GM23338 (cell line): Measurements from ENCODE around the gene BNIP2. TPM values are rescaled to one million over a fixed set of nuclear protein-coding genes. Genes with fewer than 3 reads are reported as not detected.

Source experiments
- ATAC-seq: fragments of 200-7000 bp; cut with Tn5 transposase; 3 replicates; pipeline ENCODE4 v1.9.1; 2020
- DNase-seq: peaks from one replicate; pipeline ENCODE4 v3.0.0-alpha.2; 2015; ENCODE audit warnings: low spot score
- H2AFZ ChIP-seq: fragments of 200-600 bp; sonication (generic); 2 replicates; pipeline ENCODE4 v1.8.0; 2016; ENCODE audit warnings: antibody characterized with exemption, mild to moderate bottlenecking, moderate library complexity
- H3F3A ChIP-seq: fragments of 200-600 bp; sonication (generic); replicated peaks from 2 replicates; pipeline ENCODE4 v1.8.0; 2017; ENCODE audit warnings: antibody characterized with exemption, mixed run types, low read depth
- H3K27ac ChIP-seq: fragments of 200-600 bp; sonication (generic); 2 replicates; pipeline ENCODE4 v1.6.1; 2016; ENCODE audit warnings: low read depth
- H3K27me3 ChIP-seq: fragments of 200-600 bp; sonication (generic); 2 replicates; pipeline ENCODE4 v1.8.0; 2016; ENCODE audit warnings: mild to moderate bottlenecking, mixed run types, moderate library complexity; ENCODE audit not compliant: insufficient read depth
- H3K36me3 ChIP-seq: fragments of 200-600 bp; sonication (generic); 2 replicates; pipeline ENCODE4 v1.8.0; 2016; ENCODE audit warnings: mild to moderate bottlenecking; ENCODE audit not compliant: insufficient read depth
- H3K4me1 ChIP-seq: fragments of 200-600 bp; sonication (generic); 2 replicates; pipeline ENCODE4 v1.8.0; 2016; ENCODE audit warnings: mild to moderate bottlenecking, moderate library complexity; ENCODE audit not compliant: insufficient read depth
- H3K4me2 ChIP-seq: fragments of 200-600 bp; sonication (generic); 2 replicates; pipeline ENCODE4 v1.7.1; 2017; ENCODE audit warnings: mixed run types
- H3K4me3 ChIP-seq: fragments of 200-600 bp; sonication (generic); 2 replicates; pipeline ENCODE4 v1.6.1; 2016; ENCODE audit warnings: mixed run types
- H3K79me2 ChIP-seq: fragments of 200-600 bp; sonication (generic); replicated peaks from 2 replicates; pipeline ENCODE4 v1.8.0; 2017; ENCODE audit warnings: mild to moderate bottlenecking; ENCODE audit not compliant: insufficient read depth
- H3K9me2 ChIP-seq: fragments of 200-600 bp; sonication (generic); 2 replicates; pipeline ENCODE4 v1.8.0; 2017; ENCODE audit not compliant: insufficient read depth
- H4K20me1 ChIP-seq: fragments of 200-600 bp; sonication (generic); replicated peaks from 2 replicates; pipeline ENCODE4 v1.8.0; 2017; ENCODE audit warnings: mild to moderate bottlenecking; ENCODE audit not compliant: insufficient read depth
- H3K27ac Mint-ChIP-seq: 2 replicates; pipeline ENCODE4 v1.8.0; 2020; ENCODE audit warnings: inconsistent platforms, mild to moderate bottlenecking, moderate library complexity, mixed read lengths
- H3K27me3 Mint-ChIP-seq: 3 replicates; pipeline ENCODE4 v1.8.0; 2022; ENCODE audit warnings: low read depth, mild to moderate bottlenecking, moderate library complexity, mixed read lengths, inconsistent platforms; ENCODE audit not compliant: insufficient read depth, poor library complexity
- H3K36me3 Mint-ChIP-seq: 3 replicates; pipeline ENCODE4 v1.8.0; 2021; ENCODE audit warnings: low read depth, mild to moderate bottlenecking, inconsistent platforms, moderate library complexity, mixed read lengths
- H3K4me1 Mint-ChIP-seq: 3 replicates; pipeline ENCODE4 v1.8.0; 2020; ENCODE audit warnings: mild to moderate bottlenecking, inconsistent platforms, mixed read lengths
- H3K4me3 Mint-ChIP-seq: 3 replicates; pipeline ENCODE4 v1.8.0; 2021; ENCODE audit warnings: moderate library complexity, mild to moderate bottlenecking, inconsistent platforms, mixed read lengths
- H3K9me3 Mint-ChIP-seq: 3 replicates; pipeline ENCODE4 v1.8.0; 2020; ENCODE audit warnings: moderate library complexity, mild to moderate bottlenecking, inconsistent platforms, mixed read lengths
- CREB1 ChIP-seq: fragments of 250-450 bp; sonication (Bioruptor Pico); IDR thresholded peaks from 2 replicates; pipeline ENCODE4 v1.5.0; 2020; ENCODE audit warnings: low read depth, mild to moderate bottlenecking, moderate library complexity
- CTCF ChIP-seq, 2 experiments: fragments of 200-600 bp in 1 of 2; sonication (generic) in 1 of 2; conservative IDR thresholded peaks; 2 replicates each; pipeline versions ENCODE4 v1.5.1 to v1.6.1; 2016 to 2017; ENCODE audit warnings: antibody characterized with exemption in 2 of 2, low read depth in 2 of 2, mild to moderate bottlenecking in 2 of 2, moderate library complexity in 1 of 2
- ETS1 ChIP-seq: IDR thresholded peaks from 2 replicates; pipeline ENCODE4 v1.6.1; 2016; ENCODE audit warnings: antibody characterized with exemption
- EZH2 ChIP-seq: fragments of 200-600 bp; sonication (generic); IDR thresholded peaks from one replicate; pipeline ENCODE4 v1.8.0; 2017; ENCODE audit warnings: antibody characterized with exemption, mild to moderate bottlenecking, low read depth; ENCODE audit not compliant: unreplicated experiment
- EZH2phosphoT487 ChIP-seq: fragments of 200-600 bp; sonication (generic); IDR thresholded peaks from one replicate; pipeline ENCODE4 v1.8.1; 2018; ENCODE audit warnings: antibody characterized with exemption; ENCODE audit not compliant: unreplicated experiment
- JUNB ChIP-seq: IDR thresholded peaks from one replicate; pipeline ENCODE4 v1.6.1; 2016; ENCODE audit warnings: antibody characterized with exemption; ENCODE audit not compliant: unreplicated experiment
- NANOG ChIP-seq: IDR thresholded peaks from 2 replicates; pipeline ENCODE4 v1.6.1; 2016; ENCODE audit warnings: antibody characterized with exemption, borderline replicate concordance
- POLR2AphosphoS5 ChIP-seq: IDR thresholded peaks from 2 replicates; pipeline ENCODE4 v1.6.1; 2016; ENCODE audit warnings: antibody characterized with exemption, low read depth
- REST ChIP-seq: IDR thresholded peaks from one replicate; pipeline ENCODE4 v1.6.1; 2018; ENCODE audit warnings: antibody characterized with exemption; ENCODE audit not compliant: unreplicated experiment
- STAT1 ChIP-seq: IDR thresholded peaks from one replicate; pipeline ENCODE4 v1.6.1; 2016; ENCODE audit warnings: antibody characterized with exemption; ENCODE audit not compliant: unreplicated experiment
- ZNF114 ChIP-seq: fragments of 250-450 bp; sonication (Bioruptor Pico); IDR thresholded peaks from 2 replicates; pipeline ENCODE4 v1.5.0; 2020; ENCODE audit warnings: mild to moderate bottlenecking, moderate library complexity
- ZNF331 ChIP-seq: fragments of 250-450 bp; sonication (Bioruptor Pico); IDR thresholded peaks from 2 replicates; pipeline ENCODE4 v1.5.0; 2020; ENCODE audit warnings: low read depth, mild to moderate bottlenecking, moderate library complexity
- ZNF462 ChIP-seq: fragments of 250-450 bp; sonication (Bioruptor Pico); IDR thresholded peaks from 2 replicates; pipeline ENCODE4 v1.5.0; 2020; ENCODE audit warnings: mild to moderate bottlenecking, moderate library complexity
- polyA plus RNA-seq: library from polyadenylated mRNA; unstranded; fragments of >200 nt; fragmentation: Nextera tagmentation; extraction: Ambion mirVana; gene quantifications from 2 replicates; pipeline ENCODE4 v1.2.1, GENCODE V29; 2016
- total RNA-seq: library from RNA; depleted of rRNA; stranded (reverse); fragments of >200 nt; shearing (Covaris generic); gene quantifications from 2 replicates; pipeline ENCODE4 v1.2.3, GENCODE V29; 2014

Gene BNIP2
- total and polyA plus RNA-seq, 2 experiments from 2014 or later, result 43.7 to 83.7 TPM

- H3F3A ChIP-seq, result no peaks in the 10 kb centered on the region
- no peak overlapping the region for H3K4me3 ChIP-seq
- no peaks in the 10 kb centered on the region for H3K27me3 ChIP-seq
- Mint-ChIP-seq H3K9me3 (no peaks in the 10 kb centered on the region), H3K36me3 (no peaks in the 10 kb centered on the region), H3K27me3 (no peaks in the 10 kb centered on the region), H3K4me1 (no peaks in the 10 kb centered on the region), H3K27ac (no peak overlapping the region), H3K4me3 (no peak overlapping the region)
- H3K4me1 ChIP-seq, result no peaks in the 10 kb centered on the region
- no peak overlapping the region for H3K27ac ChIP-seq
- H3K9me2 ChIP-seq, result no peaks in the 10 kb centered on the region
- H4K20me1 ChIP-seq, result no peaks in the 10 kb centered on the region
- H3K79me2 ChIP-seq, result no peaks in the 10 kb centered on the region
- H3K36me3 ChIP-seq, result no peaks in the 10 kb centered on the region
- no peak for ATAC-seq
- no peak overlapping the region for H3K4me2 ChIP-seq
- H2AFZ ChIP-seq, result no peak overlapping the region
- no peak for DNase-seq
- TF ChIP-seq POLR2AphosphoS5 (no peak), REST (no peak), JUNB (no peak), ZNF331 (CRISPR knock-in tag) (no peak), ZNF462 (CRISPR knock-in tag) (no peak), CREB1 (CRISPR knock-in tag) (no peak), CTCF (conservative IDR thresholded peaks at IDR 0.05; ENCODE audit: low read depth in 2 of 2) (no peak), STAT1 (no peak), NANOG (no peak), ETS1 (no peak), EZH2 (no peak), EZH2phosphoT487 (no peak), ZNF114 (CRISPR knock-in tag) (no peak)
Measured at GRCh38 chr15:59713177-59713576, 24.1 kb upstream of the BNIP2 start.
